Measurements from ENCODE around the gene BMPR1A.

BMPR1A gene

DNA sequence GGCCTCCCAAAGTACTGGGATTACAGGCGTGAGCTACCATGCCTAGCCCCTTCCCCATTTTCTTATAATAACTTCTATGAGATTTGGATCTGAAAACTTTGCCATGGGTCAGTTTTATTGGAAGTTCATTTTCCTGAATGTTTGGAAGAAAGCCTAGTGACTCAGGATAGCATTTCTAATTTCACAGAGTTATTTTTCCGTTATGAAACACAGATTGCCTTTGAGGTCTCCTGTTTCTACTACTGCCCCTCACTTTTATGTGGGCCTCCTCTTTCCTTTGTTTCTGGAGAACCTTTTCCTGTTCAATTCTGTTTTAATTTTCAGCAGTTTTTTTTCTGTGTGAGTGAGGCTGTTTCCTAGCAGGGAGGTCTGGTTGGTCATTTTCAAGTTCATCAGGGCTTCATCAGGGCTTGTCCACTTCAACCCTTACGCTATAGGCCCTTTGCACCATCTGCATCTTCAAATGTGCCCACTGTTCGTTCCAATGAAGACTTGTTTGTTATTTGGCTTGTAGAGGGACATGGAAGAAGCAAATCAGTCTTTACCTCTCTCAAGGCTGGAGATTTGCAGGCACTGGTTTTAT lies 58.7 kb downstream of the BMPR1A start:
- TF ChIP-seq, protein P1, sequence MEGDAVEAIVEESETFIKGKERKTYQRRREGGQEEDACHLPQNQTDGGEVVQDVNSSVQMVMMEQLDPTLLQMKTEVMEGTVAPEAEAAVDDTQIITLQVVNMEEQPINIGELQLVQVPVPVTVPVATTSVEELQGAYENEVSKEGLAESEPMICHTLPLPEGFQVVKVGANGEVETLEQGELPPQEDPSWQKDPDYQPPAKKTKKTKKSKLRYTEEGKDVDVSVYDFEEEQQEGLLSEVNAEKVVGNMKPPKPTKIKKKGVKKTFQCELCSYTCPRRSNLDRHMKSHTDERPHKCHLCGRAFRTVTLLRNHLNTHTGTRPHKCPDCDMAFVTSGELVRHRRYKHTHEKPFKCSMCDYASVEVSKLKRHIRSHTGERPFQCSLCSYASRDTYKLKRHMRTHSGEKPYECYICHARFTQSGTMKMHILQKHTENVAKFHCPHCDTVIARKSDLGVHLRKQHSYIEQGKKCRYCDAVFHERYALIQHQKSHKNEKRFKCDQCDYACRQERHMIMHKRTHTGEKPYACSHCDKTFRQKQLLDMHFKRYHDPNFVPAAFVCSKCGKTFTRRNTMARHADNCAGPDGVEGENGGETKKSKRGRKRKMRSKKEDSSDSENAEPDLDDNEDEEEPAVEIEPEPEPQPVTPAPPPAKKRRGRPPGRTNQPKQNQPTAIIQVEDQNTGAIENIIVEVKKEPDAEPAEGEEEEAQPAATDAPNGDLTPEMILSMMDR (IDR thresholded peaks at IDR 0.05; ENCODE audit: borderline replicate concordance, insufficient read depth, low read depth, low read length), result no peak

DNA sequence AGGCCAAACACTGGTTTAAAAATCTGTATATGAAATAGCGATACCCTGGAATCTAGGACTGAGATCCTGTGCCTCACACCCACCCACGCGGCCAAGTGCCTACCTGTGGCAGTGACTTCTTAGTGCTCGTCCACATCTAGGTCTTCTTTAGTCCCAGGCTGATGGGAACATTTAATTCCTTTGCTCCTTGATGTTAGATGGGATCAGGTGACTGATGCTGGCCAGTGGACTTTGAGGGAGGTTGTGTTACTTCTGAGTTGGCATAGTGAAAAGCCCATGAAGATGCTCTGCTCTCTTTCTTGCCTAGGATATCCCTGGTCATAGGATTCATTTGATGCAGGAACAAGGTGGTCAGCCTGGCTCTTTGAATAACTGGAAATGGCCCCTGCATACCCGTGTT lies 59.2 kb downstream of the BMPR1A start:
- no peak overlapping the region for H3K4me3 ChIP-seq (ENCODE audit: low read depth, low read length)
- TF ChIP-seq, protein P1 (IDR thresholded peaks at IDR 0.05; ENCODE audit: borderline replicate concordance, insufficient read depth, low read depth, low read length), result no peak

More for the DNA sequence above, 58.7 kb downstream of the BMPR1A start:
- no peak overlapping the region for H3K4me3 ChIP-seq (ENCODE audit: low read depth, low read length)

DNA sequence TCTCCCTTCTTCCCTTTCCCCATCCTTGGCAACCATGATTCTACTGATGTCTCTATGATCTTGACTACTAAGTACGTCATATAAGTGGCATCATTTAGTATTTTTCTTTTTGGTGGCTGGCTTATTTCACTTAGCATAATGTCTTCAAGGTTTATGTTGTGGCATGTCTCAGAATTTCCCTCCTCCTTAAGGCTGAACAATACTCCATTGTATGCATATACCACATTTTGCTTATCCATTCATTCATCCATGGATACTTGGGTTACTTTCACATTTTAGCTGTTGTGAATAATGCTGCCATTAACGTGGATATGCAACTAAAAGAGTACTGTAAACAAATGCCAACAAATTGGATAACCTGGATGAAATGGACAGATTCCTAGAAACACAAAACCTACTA lies 60.8 kb downstream of the BMPR1A start:
- TF ChIP-seq, protein P1 (IDR thresholded peaks at IDR 0.05; ENCODE audit: borderline replicate concordance, insufficient read depth, low read depth, low read length), result no peak
- H3K4me3 ChIP-seq (ENCODE audit: low read depth, low read length), result no peak overlapping the region

DNA sequence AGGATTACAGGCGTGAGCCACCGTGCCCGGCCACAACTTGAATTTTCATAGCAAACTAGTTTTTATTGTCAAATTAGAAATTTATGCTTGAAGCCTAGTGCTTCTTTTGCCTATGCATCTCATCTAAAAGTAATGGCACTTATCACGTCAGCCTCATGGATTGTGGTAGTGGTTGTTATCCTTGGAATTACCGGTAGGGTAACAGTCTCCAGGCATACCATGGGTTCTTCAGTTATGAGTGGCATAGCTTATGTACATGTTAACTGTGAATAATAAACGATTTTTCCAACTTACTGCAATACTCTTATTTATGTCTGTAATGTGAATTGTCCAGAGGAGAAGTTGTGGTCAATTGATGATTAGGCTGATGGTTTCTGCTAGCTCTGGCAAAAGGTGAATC lies 63.1 kb downstream of the BMPR1A start:
- H3K4me3 ChIP-seq (ENCODE audit: low read depth, low read length), result no peak overlapping the region
- TF ChIP-seq, protein P1 (IDR thresholded peaks at IDR 0.05; ENCODE audit: borderline replicate concordance, insufficient read depth, low read depth, low read length), result no peak

DNA sequence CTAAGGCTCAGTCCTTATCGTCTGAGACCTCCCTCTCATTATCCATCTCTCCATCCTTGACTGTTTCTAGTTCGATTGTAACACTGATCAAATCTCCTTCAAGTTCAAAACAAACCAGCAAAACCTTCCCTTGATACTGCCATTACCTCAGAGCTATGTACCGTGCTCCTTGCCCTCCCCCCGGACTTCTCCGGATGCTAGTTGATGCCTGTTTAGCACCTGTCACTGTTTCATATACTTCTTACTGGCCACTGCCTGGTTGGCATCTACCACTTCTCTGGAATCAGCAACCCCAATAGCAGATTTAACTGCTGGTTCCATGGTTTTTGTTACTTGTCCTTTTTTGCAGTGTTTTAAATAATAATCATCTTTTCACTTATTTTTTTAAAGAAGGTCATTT lies 64.1 kb downstream of the BMPR1A start:
- TF ChIP-seq, protein P1 (IDR thresholded peaks at IDR 0.05; ENCODE audit: borderline replicate concordance, insufficient read depth, low read depth, low read length), result no peak

DNA sequence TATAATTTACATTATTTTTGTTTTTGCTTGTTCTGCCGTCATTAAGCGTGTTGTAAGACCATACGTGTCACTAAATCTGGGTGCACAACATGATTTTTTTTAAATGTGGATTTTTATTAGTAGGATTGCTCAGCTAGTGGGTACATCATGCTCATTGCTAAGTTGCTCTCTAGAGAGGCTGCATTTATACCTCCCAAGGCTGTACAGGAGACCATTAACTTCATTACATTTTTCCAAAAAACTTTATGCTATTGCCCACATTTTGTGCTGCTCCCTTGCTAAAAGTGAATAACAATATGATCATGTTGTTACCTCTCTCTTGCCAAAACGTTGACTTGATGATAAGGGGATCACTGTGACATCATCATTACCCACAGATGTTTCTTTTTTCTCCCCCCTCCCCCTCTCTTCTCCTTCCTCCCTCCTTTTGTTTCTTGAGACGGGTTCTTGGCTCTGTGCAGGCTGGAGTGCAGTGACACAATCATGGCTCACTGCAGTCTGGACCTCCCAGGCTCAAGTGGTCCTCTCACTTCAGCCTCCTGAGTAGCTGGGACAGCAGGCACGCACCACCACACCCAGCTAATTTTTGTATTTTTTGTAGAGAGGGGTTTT lies 65.1 kb downstream of the BMPR1A start:
- no peak overlapping the region for H3K4me3 ChIP-seq (ENCODE audit: low read depth, low read length)
- TF ChIP-seq, protein P1 (IDR thresholded peaks at IDR 0.05; ENCODE audit: borderline replicate concordance, insufficient read depth, low read depth, low read length), result no peak

More for the DNA sequence above, 64.1 kb downstream of the BMPR1A start:
- no peak overlapping the region for H3K4me3 ChIP-seq (ENCODE audit: low read depth, low read length)

DNA sequence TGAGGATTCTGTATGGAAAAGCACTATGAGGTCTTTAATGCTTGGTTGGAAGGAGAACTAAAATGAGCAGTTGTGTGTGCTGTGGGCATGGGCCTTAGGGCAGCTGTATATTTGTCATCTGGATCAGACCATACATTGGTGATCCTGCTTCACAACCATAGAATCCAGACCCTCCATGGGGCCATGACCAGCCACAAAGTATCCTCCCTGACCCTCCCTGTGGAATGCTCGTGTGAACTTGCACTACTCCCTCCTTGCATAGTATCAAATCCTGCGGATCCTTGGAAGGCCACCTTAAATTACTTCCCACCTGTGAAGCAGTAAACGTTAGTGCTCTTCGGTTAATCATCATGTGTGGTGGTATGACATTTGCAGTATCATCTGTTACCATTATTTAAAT lies 67.1 kb downstream of the BMPR1A start:
- H3K4me3 ChIP-seq (ENCODE audit: low read depth, low read length), result no peak overlapping the region
- TF ChIP-seq, protein P1 (IDR thresholded peaks at IDR 0.05; ENCODE audit: borderline replicate concordance, insufficient read depth, low read depth, low read length), result no peak
